ENCODE measurements around the gene DFFA. TPM values are rescaled to one million over a fixed set of nuclear protein-coding genes. Genes with fewer than 3 reads are reported as not detected.
"Not testable (repeated sequence)": the region's sequence is repeated elsewhere in the genome, so short reads cannot be mapped to it uniquely, and the experiment has no call there.

Gene DFFA
- total RNA-seq, 1 donor from 2014 or later = 39.8 TPM

GRCh38 chr1:10421637-10422036, 50.7 kb downstream of the DFFA start:
- DNase-seq (ENCODE audit: extremely low spot score, unreplicated experiment) = no peak
- Mint-ChIP-seq H3K4me1 (ENCODE audit: unreplicated experiment) (peaks cover 8% of the 10 kb centered on the region), H3K9me3 (ENCODE audit: unreplicated experiment) (no peaks in the 10 kb centered on the region), H3K36me3 (ENCODE audit: unreplicated experiment) (peaks cover 42% of the 10 kb centered on the region), H3K4me3 (ENCODE audit: unreplicated experiment) (no peak overlapping the region), H3K27ac (ENCODE audit: unreplicated experiment) (no peak overlapping the region), H3K27me3 (ENCODE audit: unreplicated experiment) (no peaks in the 10 kb centered on the region)
- no peak for TF ChIP-seq CTCF (IDR thresholded peaks at IDR 0.05)

- Mint-ChIP-seq H3K36me3 (ENCODE audit: unreplicated experiment) (peaks cover 55% of the 10 kb centered on the region), H3K9me3 (ENCODE audit: unreplicated experiment) (no peaks in the 10 kb centered on the region), H3K4me1 (ENCODE audit: unreplicated experiment) (peaks cover 14% of the 10 kb centered on the region), H3K4me3 (ENCODE audit: unreplicated experiment) (no peak overlapping the region), H3K27ac (ENCODE audit: unreplicated experiment) (no peak overlapping the region), H3K27me3 (ENCODE audit: unreplicated experiment) (no peaks in the 10 kb centered on the region)
- no peak for TF ChIP-seq CTCF (IDR thresholded peaks at IDR 0.05)
- DNase-seq (ENCODE audit: extremely low spot score, unreplicated experiment) = no peak
These were observed 53.0 kb downstream of the DFFA start for GRCh38 chr1:10419351-10419750.

- not testable (repeated sequence) for H3K4me3 Mint-ChIP-seq (ENCODE audit: unreplicated experiment); DNase-seq (ENCODE audit: extremely low spot score, unreplicated experiment); H3K9me3 Mint-ChIP-seq (ENCODE audit: unreplicated experiment); H3K4me1 Mint-ChIP-seq (ENCODE audit: unreplicated experiment); H3K27me3 Mint-ChIP-seq (ENCODE audit: unreplicated experiment); H3K27ac Mint-ChIP-seq (ENCODE audit: unreplicated experiment)
- peaks cover 59% of the 10 kb centered on the region for H3K36me3 Mint-ChIP-seq (ENCODE audit: unreplicated experiment)
These were observed 53.6 kb downstream of the DFFA start for GRCh38 chr1:10418741-10419140.

GRCh38 chr1:10415967-10416366, 56.4 kb downstream of the DFFA start:
- not testable (repeated sequence) for H3K27me3 Mint-ChIP-seq (ENCODE audit: unreplicated experiment); DNase-seq (ENCODE audit: extremely low spot score, unreplicated experiment); H3K4me1 Mint-ChIP-seq (ENCODE audit: unreplicated experiment); H3K27ac Mint-ChIP-seq (ENCODE audit: unreplicated experiment); H3K9me3 Mint-ChIP-seq (ENCODE audit: unreplicated experiment); H3K4me3 Mint-ChIP-seq (ENCODE audit: unreplicated experiment)
- peaks cover 77% of the 10 kb centered on the region for H3K36me3 Mint-ChIP-seq (ENCODE audit: unreplicated experiment)

- peak overlapping the region; percentile 80 for H3K27ac Mint-ChIP-seq (ENCODE audit: unreplicated experiment)
- H3K36me3 Mint-ChIP-seq (ENCODE audit: unreplicated experiment) = peaks cover 75% of the 10 kb centered on the region
- H3K4me3 Mint-ChIP-seq (ENCODE audit: unreplicated experiment) = no peak overlapping the region
- no peak for DNase-seq (ENCODE audit: extremely low spot score, unreplicated experiment)
- H3K4me1 Mint-ChIP-seq (ENCODE audit: unreplicated experiment) = peaks cover 6% of the 10 kb centered on the region
- no peaks in the 10 kb centered on the region for H3K9me3 Mint-ChIP-seq (ENCODE audit: unreplicated experiment)
- H3K27me3 Mint-ChIP-seq (ENCODE audit: unreplicated experiment) = no peaks in the 10 kb centered on the region
- no peak for TF ChIP-seq CTCF (IDR thresholded peaks at IDR 0.05)
These were observed 57.0 kb downstream of the DFFA start for GRCh38 chr1:10415211-10415930.

- H3K27ac Mint-ChIP-seq (ENCODE audit: unreplicated experiment) = no peak overlapping the region
- no peak for TF ChIP-seq CTCF (IDR thresholded peaks at IDR 0.05)
These were observed 65.1 kb downstream of the DFFA start for GRCh38 chr1:10407201-10407600.

More at GRCh38 chr1:10407201-10407600, 65.1 kb downstream of the DFFA start:
- no peaks in the 10 kb centered on the region for H3K27me3 Mint-ChIP-seq (ENCODE audit: unreplicated experiment)
- peaks cover 11% of the 10 kb centered on the region for H3K4me1 Mint-ChIP-seq (ENCODE audit: unreplicated experiment)
- no peak overlapping the region for H3K4me3 Mint-ChIP-seq (ENCODE audit: unreplicated experiment)
- DNase-seq (ENCODE audit: extremely low spot score, unreplicated experiment) = no peak
- peaks cover 44% of the 10 kb centered on the region for H3K36me3 Mint-ChIP-seq (ENCODE audit: unreplicated experiment)
- no peaks in the 10 kb centered on the region for H3K9me3 Mint-ChIP-seq (ENCODE audit: unreplicated experiment)

Other genes with a start within 250 kb of the DFFA start
- gene PGD, start 73.5 kb downstream of the DFFA start, total RNA-seq = 197 and 199 TPM in 2 replicates
- 12.0 and 14.1 TPM in 2 replicates for gene CENPS, start 42.1 kb downstream of the DFFA start, total RNA-seq
- 0.40 and 0.68 TPM in 2 replicates for gene CORT, start 22.5 kb downstream of the DFFA start, total RNA-seq
- 22.2 and 23.8 TPM in 2 replicates for gene PEX14, start 2.4 kb upstream of the DFFA start, total RNA-seq